HCT116 (cell line): ENCODE measurements around the gene RAB30. TPM values are rescaled to one million over a fixed set of nuclear protein-coding genes. Genes with fewer than 3 reads are reported as not detected.

Source experiments
- ATAC-seq: fragments of 200-7000 bp; cut with Tn5 transposase; 2 replicates; pipeline ENCODE4 v1.9.1; 2020; ENCODE audit warnings: mild to moderate bottlenecking, moderate library complexity
- BruUV-seq: library from RNA; stranded (reverse); fragments of 400-500 nt; replicated peaks from 2 replicates; lab custom pipeline; 2021; lab: Mats Ljungman, UMichigan
- CTCF ChIA-PET: fragments of 300-600 bp; sonication (Branson Sonifier 250); formaldehyde crosslinking; loops from one replicate; lab custom pipeline; 2021; ENCODE audit warnings: antibody characterized with exemption; lab: Charles Lee
- POLR2A ChIA-PET: fragments of 300-600, 350-600 bp; sonication (Branson Sonifier 250); formaldehyde crosslinking; loops from one replicate; lab custom pipeline; 2021; ENCODE audit warnings: antibody characterized with exemption; lab: Charles Lee
- RAD21 ChIA-PET, 2 experiments: fragments of 300-600 bp; sonication (Branson Sonifier 250); formaldehyde crosslinking; loops; one replicate each; lab custom pipeline; 2023; ENCODE audit warnings: low total read pairs in 2 of 2; ENCODE audit not compliant: uncharacterized antibody in 2 of 2, unreplicated experiment in 2 of 2, low non-redundant PET in 1 of 2; lab: Charles Lee
- DNase-seq: peaks from one replicate; pipeline ENCODE4 v3.0.0-alpha.2; 2010; ENCODE audit warnings: low read depth, low spot score
- H2AFZ ChIP-seq: fragments of 200-600 bp; shearing (Covaris generic), sonication (generic); 2 replicates; pipeline ENCODE4 v1.6.1; 2017; ENCODE audit warnings: low read depth, mixed run types, mixed read lengths, antibody characterized with exemption, low read length; ENCODE audit not compliant: poor library complexity, severe bottlenecking
- H3K27ac ChIP-seq: 2 replicates; pipeline ENCODE4 v1.5.1; 2012; ENCODE audit warnings: low read depth, low read length
- H3K27me3 ChIP-seq: fragments of 200-600 bp; sonication (generic); 2 replicates; pipeline ENCODE4 v1.6.1; 2016; ENCODE audit warnings: mixed run types, low read length, mixed read lengths; ENCODE audit not compliant: insufficient read depth
- H3K36me3 ChIP-seq, 2 experiments: fragments of 200-500 bp in 1 of 2; fragments of 200-600 bp in 1 of 2; sonication (Bioruptor generic) in 1 of 2; sonication (generic) in 1 of 2; 2 replicates each; pipeline versions ENCODE4 v1.5.1 to v1.6.1; 2014 to 2016; ENCODE audit warnings: low read length in 2 of 2, inconsistent platforms in 1 of 2, mixed read lengths in 1 of 2, mixed run types in 1 of 2; ENCODE audit not compliant: insufficient read depth in 2 of 2, control insufficient read depth in 1 of 2
- H3K4me1 ChIP-seq, 2 experiments: fragments of 200-600 bp in 1 of 2; sonication (generic) in 1 of 2; 2 replicates each; pipeline versions ENCODE4 v1.5.1 to v1.6.1; 2012 to 2017; ENCODE audit warnings: low read length in 2 of 2, inconsistent platforms in 1 of 2, mild to moderate bottlenecking in 1 of 2, mixed read lengths in 1 of 2, mixed run types in 1 of 2, moderate library complexity in 1 of 2; ENCODE audit not compliant: insufficient read depth in 2 of 2, control insufficient read depth in 1 of 2
- H3K4me2 ChIP-seq: fragments of 200-600 bp; sonication (generic); 2 replicates; pipeline ENCODE4 v1.6.1; 2017; ENCODE audit warnings: mixed run types, low read length, mixed read lengths
- H3K4me3 ChIP-seq, 2 experiments: fragments of 200-600 bp in 1 of 2; sonication (generic) in 1 of 2; replicated peaks in 1 of 2; 2 replicates each; pipeline ENCODE4 v1.5.1; 2011 to 2016; ENCODE audit warnings: low read length in 2 of 2, control low read depth in 1 of 2, low read depth in 1 of 2, mild to moderate bottlenecking in 1 of 2, mixed read lengths in 1 of 2, mixed run types in 1 of 2
- H3K79me2 ChIP-seq: fragments of 200-600 bp; sonication (generic); 2 replicates; pipeline ENCODE4 v1.6.1; 2017; ENCODE audit warnings: mild to moderate bottlenecking, mixed run types, low read length, moderate library complexity, mixed read lengths; ENCODE audit not compliant: insufficient read depth
- H3K9ac ChIP-seq: fragments of 200-600 bp; sonication (generic); 2 replicates; pipeline ENCODE4 v1.6.1; 2016; ENCODE audit warnings: low read length, mixed read lengths
- H3K9me2 ChIP-seq: fragments of 200-600 bp; sonication (generic), shearing (Covaris generic); 2 replicates; pipeline ENCODE4 v1.6.1; 2017; ENCODE audit warnings: mixed run types, mild to moderate bottlenecking, moderate library complexity; ENCODE audit not compliant: insufficient read depth
- H3K9me3 ChIP-seq, 2 experiments: fragments of 200-500 bp in 1 of 2; fragments of 200-600 bp in 1 of 2; sonication (Bioruptor generic) in 1 of 2; sonication (generic) in 1 of 2; 2 replicates each; pipeline ENCODE4 v1.6.1; 2014 to 2017; ENCODE audit warnings: low read length in 2 of 2, mixed read lengths in 2 of 2, inconsistent platforms in 1 of 2, low read depth in 1 of 2, mild to moderate bottlenecking in 1 of 2, mixed run types in 1 of 2, moderate library complexity in 1 of 2; ENCODE audit not compliant: control insufficient read depth in 1 of 2, insufficient read depth in 1 of 2
- H4K20me1 ChIP-seq: fragments of 200-600 bp; sonication (generic), shearing (Covaris generic); 2 replicates; pipeline ENCODE4 v1.6.1; 2017; ENCODE audit warnings: mixed run types, mild to moderate bottlenecking, moderate library complexity; ENCODE audit not compliant: insufficient read depth
- CBX3 ChIP-seq: IDR thresholded peaks from 2 replicates; pipeline ENCODE4 v1.6.1; 2012; ENCODE audit warnings: low read depth
- CEBPB ChIP-seq: IDR thresholded peaks from 2 replicates; pipeline ENCODE4 v1.6.1; 2012; ENCODE audit warnings: low read depth
- EGR1 ChIP-seq: IDR thresholded peaks from 2 replicates; pipeline ENCODE4 v1.6.1; 2012; ENCODE audit warnings: low read depth
- ELF1 ChIP-seq: IDR thresholded peaks from 2 replicates; pipeline ENCODE4 v1.6.1; 2012; ENCODE audit warnings: low read depth, borderline replicate concordance
- EZH2 ChIP-seq: fragments of 200-600 bp; sonication (generic); IDR thresholded peaks from 2 replicates; pipeline ENCODE4 v1.6.1; 2017; ENCODE audit warnings: antibody characterized with exemption, mixed run types
- EZH2phosphoT487 ChIP-seq: fragments of 200-600 bp; IDR thresholded peaks from 2 replicates; pipeline ENCODE4 v1.6.1; 2018; ENCODE audit warnings: antibody characterized with exemption, borderline replicate concordance
- JUND ChIP-seq: IDR thresholded peaks from 2 replicates; pipeline ENCODE4 v1.6.1; 2012
- POLR2A ChIP-seq: IDR thresholded peaks from 2 replicates; pipeline ENCODE4 v1.7.0; 2011; ENCODE audit warnings: borderline replicate concordance; ENCODE audit not compliant: insufficient read depth, insufficient read length; ENCODE audit errors: extremely low read depth
- POLR2AphosphoS5 ChIP-seq: IDR thresholded peaks from 2 replicates; pipeline ENCODE4 v1.6.1; 2011; ENCODE audit warnings: mild to moderate bottlenecking, low read depth, low read length, moderate library complexity
- RAD21 ChIP-seq: IDR thresholded peaks from 2 replicates; pipeline ENCODE4 v1.6.1; 2012; ENCODE audit warnings: low read depth, mild to moderate bottlenecking
- REST ChIP-seq: IDR thresholded peaks from 2 replicates; pipeline ENCODE4 v1.6.1; 2012; ENCODE audit warnings: low read depth
- SIN3A ChIP-seq: IDR thresholded peaks from 2 replicates; pipeline ENCODE4 v1.6.1; 2012; ENCODE audit warnings: low read depth
- SP1 ChIP-seq: IDR thresholded peaks from 2 replicates; pipeline ENCODE4 v1.6.1; 2012; ENCODE audit warnings: low read depth
- SRF ChIP-seq: IDR thresholded peaks from 2 replicates; pipeline ENCODE4 v1.6.1; 2012; ENCODE audit warnings: low read depth
- YY1 ChIP-seq: IDR thresholded peaks from 2 replicates; pipeline ENCODE4 v1.6.1; 2011; ENCODE audit warnings: low read length, low read depth, moderate library complexity, mild to moderate bottlenecking; ENCODE audit not compliant: insufficient replicate concordance; ENCODE audit errors: extremely low read depth
- ZFX ChIP-seq: fragments of 450-650 bp; IDR thresholded peaks from 2 replicates; pipeline ENCODE4 v1.6.1; 2017
- ZNF274 ChIP-seq: fragments of 200-500 bp; sonication (Bioruptor generic); IDR thresholded peaks from 2 replicates; pipeline ENCODE4 v1.6.1; 2014; ENCODE audit warnings: mild to moderate bottlenecking, low read depth, low read length, inconsistent platforms
- intact Hi-C: fragments of 100-400 bp; cut with micrococcal nuclease; formaldehyde crosslinking; loops from 2 replicates; pipeline ENCODE4 v1.10.0; 2022
- total RNA-seq: library from RNA; stranded (reverse); gene quantifications from one replicate; pipeline ENCODE4 v1.2.1, GENCODE V29; 2021; ENCODE audit not compliant: unreplicated experiment
- TF ChIP-seq, protein P1 (sequence below): IDR thresholded peaks from 2 replicates; pipeline ENCODE4 v1.6.1; 2012
- TF ChIP-seq, protein P2 (sequence below), 3 experiments: fragments of 200-600 bp in 1 of 3; sonication (generic) in 1 of 3; IDR thresholded peaks in 2 of 3; conservative IDR thresholded peaks in 1 of 3; 2 replicates each; pipeline ENCODE4 v1.5.1; 2012 to 2017; ENCODE audit warnings: low read depth in 2 of 3, low read length in 2 of 3, antibody characterized with exemption in 1 of 3, borderline replicate concordance in 1 of 3, control low read depth in 1 of 3, mild to moderate bottlenecking in 1 of 3, mixed read lengths in 1 of 3, mixed run types in 1 of 3, moderate library complexity in 1 of 3; ENCODE audit not compliant: insufficient read depth in 1 of 3
- TF ChIP-seq, protein P3 (sequence below): IDR thresholded peaks from 2 replicates; pipeline ENCODE4 v1.6.1; 2011; ENCODE audit warnings: mild to moderate bottlenecking, low read length, moderate library complexity; ENCODE audit not compliant: insufficient replicate concordance; ENCODE audit errors: extremely low read depth

RAB30 gene
- total RNA-seq, 1 experiment from 2014 or later, result 5.7 TPM

- no peaks in the 10 kb centered on the region for H3K27me3 ChIP-seq
- H3K9me3 ChIP-seq, result no peaks in the 10 kb centered on the region
- H3K4me2 ChIP-seq, result no peak overlapping the region
- no peaks in the 10 kb centered on the region; the same call in 1 of the 2 replicates for H4K20me1 ChIP-seq
- TF ChIP-seq SIN3A (no peak), ELF1 (no peak), CBX3 (no peak), EZH2phosphoT487 (no peak), ZFX (no peak), EGR1 (no peak), JUND (no peak), RAD21 (no peak), POLR2AphosphoS5 (no peak), SP1 (no peak), ZNF274 (no peak), REST (no peak), SRF (no peak), CEBPB (no peak), YY1 (no peak), POLR2A (no peak), EZH2 (no peak)
- TF ChIP-seq, protein P1, sequence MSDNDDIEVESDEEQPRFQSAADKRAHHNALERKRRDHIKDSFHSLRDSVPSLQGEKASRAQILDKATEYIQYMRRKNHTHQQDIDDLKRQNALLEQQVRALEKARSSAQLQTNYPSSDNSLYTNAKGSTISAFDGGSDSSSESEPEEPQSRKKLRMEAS, result no peak
- TF ChIP-seq, protein P2, sequence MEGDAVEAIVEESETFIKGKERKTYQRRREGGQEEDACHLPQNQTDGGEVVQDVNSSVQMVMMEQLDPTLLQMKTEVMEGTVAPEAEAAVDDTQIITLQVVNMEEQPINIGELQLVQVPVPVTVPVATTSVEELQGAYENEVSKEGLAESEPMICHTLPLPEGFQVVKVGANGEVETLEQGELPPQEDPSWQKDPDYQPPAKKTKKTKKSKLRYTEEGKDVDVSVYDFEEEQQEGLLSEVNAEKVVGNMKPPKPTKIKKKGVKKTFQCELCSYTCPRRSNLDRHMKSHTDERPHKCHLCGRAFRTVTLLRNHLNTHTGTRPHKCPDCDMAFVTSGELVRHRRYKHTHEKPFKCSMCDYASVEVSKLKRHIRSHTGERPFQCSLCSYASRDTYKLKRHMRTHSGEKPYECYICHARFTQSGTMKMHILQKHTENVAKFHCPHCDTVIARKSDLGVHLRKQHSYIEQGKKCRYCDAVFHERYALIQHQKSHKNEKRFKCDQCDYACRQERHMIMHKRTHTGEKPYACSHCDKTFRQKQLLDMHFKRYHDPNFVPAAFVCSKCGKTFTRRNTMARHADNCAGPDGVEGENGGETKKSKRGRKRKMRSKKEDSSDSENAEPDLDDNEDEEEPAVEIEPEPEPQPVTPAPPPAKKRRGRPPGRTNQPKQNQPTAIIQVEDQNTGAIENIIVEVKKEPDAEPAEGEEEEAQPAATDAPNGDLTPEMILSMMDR (IDR thresholded peaks at IDR 0.05 in 2 of 3, conservative IDR thresholded peaks at IDR 0.05 in 1 of 3; ENCODE audit: borderline replicate concordance in 1 of 3, insufficient read depth in 1 of 3, low read depth in 2 of 3, low read length in 2 of 3), result no peak
- TF ChIP-seq, protein P3, sequence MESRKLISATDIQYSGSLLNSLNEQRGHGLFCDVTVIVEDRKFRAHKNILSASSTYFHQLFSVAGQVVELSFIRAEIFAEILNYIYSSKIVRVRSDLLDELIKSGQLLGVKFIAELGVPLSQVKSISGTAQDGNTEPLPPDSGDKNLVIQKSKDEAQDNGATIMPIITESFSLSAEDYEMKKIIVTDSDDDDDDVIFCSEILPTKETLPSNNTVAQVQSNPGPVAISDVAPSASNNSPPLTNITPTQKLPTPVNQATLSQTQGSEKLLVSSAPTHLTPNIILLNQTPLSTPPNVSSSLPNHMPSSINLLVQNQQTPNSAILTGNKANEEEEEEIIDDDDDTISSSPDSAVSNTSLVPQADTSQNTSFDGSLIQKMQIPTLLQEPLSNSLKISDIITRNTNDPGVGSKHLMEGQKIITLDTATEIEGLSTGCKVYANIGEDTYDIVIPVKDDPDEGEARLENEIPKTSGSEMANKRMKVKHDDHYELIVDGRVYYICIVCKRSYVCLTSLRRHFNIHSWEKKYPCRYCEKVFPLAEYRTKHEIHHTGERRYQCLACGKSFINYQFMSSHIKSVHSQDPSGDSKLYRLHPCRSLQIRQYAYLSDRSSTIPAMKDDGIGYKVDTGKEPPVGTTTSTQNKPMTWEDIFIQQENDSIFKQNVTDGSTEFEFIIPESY, result no peak
- ChIA-PET POLR2A (no interaction called here), CTCF (no interaction called here), RAD21 (no interaction called here)
- DNase-seq, result no peak
- H3K9me2 ChIP-seq, result no peaks in the 10 kb centered on the region
- ATAC-seq, result no peak
- peaks cover 0 to 5% of the 10 kb centered on the region in 2 experiments; a peak in 1 of 4 replicates for H3K4me1 ChIP-seq
- H3K9ac ChIP-seq, result no peak overlapping the region
- intact Hi-C loops, result no loop called here
- H3K36me3 ChIP-seq, result no peaks in the 10 kb centered on the region
- H3K4me3 ChIP-seq, result no peak overlapping the region
- no peak overlapping the region for H3K27ac ChIP-seq
- no peak overlapping the region for H2AFZ ChIP-seq
- no TSS peak for BruUV-seq
- no peaks in the 10 kb centered on the region for H3K79me2 ChIP-seq
These were observed 47.3 kb downstream of the RAB30 start for GRCh38 chr11:83024270-83024854.
